GM21447 (cell line): Measurements from ENCODE around the gene SDK2.

Experiments used
- ATAC-seq: cut with Tn5 transposase; IDR thresholded peaks from one replicate; pipeline ENCODE4 v1.9.1; 2021; ENCODE audit not compliant: unreplicated experiment

The SDK2 gene

GRCh38 chr17:73356561-73357170 is 287.6 kb downstream of the SDK2 start:
- ATAC-seq, result no peak

- ATAC-seq, result no peak
Measured at GRCh38 chr17:73354423-73355284, 289.6 kb downstream of the SDK2 start.

GRCh38 chr17:73352261-73352660 is 292.0 kb downstream of the SDK2 start:
- no peak for ATAC-seq

- no peak for ATAC-seq
Measured at GRCh38 chr17:73351764-73352163, 292.5 kb downstream of the SDK2 start.

GRCh38 chr17:73350864-73351263 is 293.4 kb downstream of the SDK2 start:
- ATAC-seq, result no peak

- ATAC-seq, result no peak
Measured at GRCh38 chr17:73349647-73350046, 294.6 kb downstream of the SDK2 start.

GRCh38 chr17:73349138-73349537 is 295.1 kb downstream of the SDK2 start:
- no peak for ATAC-seq

GRCh38 chr17:73348829-73349095 is 295.5 kb downstream of the SDK2 start:
- ATAC-seq, result no peak

- ATAC-seq, result no peak
Measured at GRCh38 chr17:73348018-73348828, 296.0 kb downstream of the SDK2 start.

- no peak for ATAC-seq
Measured at GRCh38 chr17:73347351-73347750, 296.9 kb downstream of the SDK2 start.

- ATAC-seq, result no peak
Measured at GRCh38 chr17:73346501-73347162, 297.6 kb downstream of the SDK2 start.

GRCh38 chr17:73343739-73344454 is 300.3 kb downstream of the SDK2 start:
- ATAC-seq, result no peak

- ATAC-seq, result no peak
Measured at GRCh38 chr17:73343168-73343634, 301.0 kb downstream of the SDK2 start.

GRCh38 chr17:73342541-73343167 is 301.6 kb downstream of the SDK2 start:
- no peak for ATAC-seq

GRCh38 chr17:73342050-73342522 is 302.2 kb downstream of the SDK2 start:
- no peak for ATAC-seq

GRCh38 chr17:73341350-73342049 is 302.7 kb downstream of the SDK2 start:
- ATAC-seq, result no peak

- no peak for ATAC-seq
Measured at GRCh38 chr17:73340093-73340596, 304.1 kb downstream of the SDK2 start.

- no peak for ATAC-seq
Measured at GRCh38 chr17:73338566-73339197, 305.6 kb downstream of the SDK2 start.

GRCh38 chr17:73338050-73338521 is 306.2 kb downstream of the SDK2 start:
- no peak for ATAC-seq
